Peyer's patch (tissue), 4 donors: ENCODE results near the gene GLUD1. TPM values are rescaled to one million over a fixed set of nuclear protein-coding genes. Genes with fewer than 3 reads are reported as not detected.
A peak's percentile ranks its signal among the peaks of the same experiment; 100 is the strongest.
"Not testable (repeated sequence)": the region's sequence is repeated elsewhere in the genome, so short reads cannot be mapped to it uniquely, and the experiment has no call there.

Experiments used
- DNase-seq, 3 donors: peaks; one replicate each; pipeline ENCODE4 v3.0.0-alpha.2; 2017 to 2019
- H3K27ac ChIP-seq, 4 donors: fragments of 200-600 bp; sonication (generic); one replicate each; pipeline ENCODE4 v1.5.1; 2016 to 2019
- H3K27me3 ChIP-seq, 2 donors: fragments of 200-600 bp; sonication (generic); one replicate each; pipeline ENCODE4 v1.5.1; 2019
- H3K36me3 ChIP-seq, 3 donors: fragments of 200-600 bp; sonication (generic); one replicate each; pipeline ENCODE4 v1.5.1; 2016 to 2019
- H3K4me1 ChIP-seq, 4 donors: fragments of 200-600 bp; sonication (generic); one replicate each; pipeline ENCODE4 v1.5.1; 2016 to 2019
- H3K4me3 ChIP-seq, 4 donors: fragments of 200-600 bp; sonication (generic); 1 replicate in 3 of 4; 2 replicates in 1 of 4; pipeline ENCODE4 v1.5.1; 2016 to 2019; ENCODE audit warnings: mild to moderate bottlenecking in 1 of 4
- H3K9me3 ChIP-seq, 4 donors: fragments of 200-600 bp; sonication (generic); one replicate each; pipeline ENCODE4 v1.5.1; 2016 to 2019; ENCODE audit warnings: mild to moderate bottlenecking in 1 of 4
- POLR2A ChIP-seq, 2 donors: fragments of 450-650 bp; IDR thresholded peaks; one replicate each; pipeline ENCODE4 v1.5.1; 2017; ENCODE audit warnings: antibody characterized with exemption in 2 of 2, mild to moderate bottlenecking in 2 of 2, moderate library complexity in 2 of 2
- total RNA-seq, 4 donors: library from RNA; depleted of rRNA; stranded (reverse); fragments of >200 nt; gene quantifications; one replicate each; pipeline ENCODE4 v1.1.0, GENCODE V29; 2016
- TF ChIP-seq, protein P1 (sequence below), 6 experiments: fragments of 450-650 bp in 4 of 6; fragments of 200-600 bp in 2 of 6; sonication (generic) in 1 of 6; IDR thresholded peaks; one replicate each; pipeline ENCODE4 v1.5.1; 2017 to 2019; ENCODE audit warnings: antibody characterized with exemption in 6 of 6, mild to moderate bottlenecking in 3 of 6, moderate library complexity in 1 of 6

Gene GLUD1
- 100 to 1,000 TPM; 116 to 308 (median 168) TPM for total RNA-seq

DNA sequence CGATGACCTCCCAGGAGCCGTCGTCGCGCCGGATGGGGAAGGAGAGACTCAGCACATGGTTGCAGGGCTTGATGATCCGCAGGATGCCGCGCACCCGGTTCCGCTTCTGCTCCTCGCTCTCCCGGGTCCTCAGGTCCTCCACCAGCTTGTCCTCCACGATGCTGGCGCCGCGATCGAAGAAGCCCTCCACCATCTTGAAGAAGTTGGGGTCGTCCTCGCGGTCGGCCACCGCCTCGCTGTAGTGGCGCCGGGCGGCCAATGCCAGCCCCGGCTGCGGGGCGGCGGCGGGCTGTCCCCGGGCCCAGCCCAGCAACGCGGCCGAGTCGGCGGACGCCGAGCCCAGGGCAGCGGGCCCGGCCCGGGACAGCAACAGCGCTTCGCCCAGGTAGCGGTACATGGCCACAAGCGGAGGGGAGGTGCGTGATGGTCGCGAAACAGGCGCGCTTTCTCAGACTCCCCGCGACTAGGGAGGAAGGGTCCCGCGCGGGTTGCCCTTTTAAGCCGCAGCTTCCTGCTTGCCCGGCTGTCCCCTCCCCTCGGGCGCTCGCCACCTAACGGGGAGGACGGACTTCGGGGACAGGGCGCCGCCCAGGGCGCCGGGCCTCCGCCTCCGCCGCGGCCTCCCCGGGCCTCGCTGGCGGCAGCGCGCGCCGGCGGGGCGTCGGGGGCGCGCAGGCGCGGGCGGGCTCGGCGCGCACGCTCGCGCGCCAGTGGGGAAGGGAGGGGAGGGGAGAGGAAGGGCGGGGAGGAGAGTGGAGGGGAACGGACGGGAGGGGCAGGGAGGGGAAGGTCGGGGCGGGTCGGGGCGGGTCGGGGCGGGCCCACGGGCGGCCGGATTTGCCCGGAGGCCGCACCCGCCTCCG is at the start of gene GLUD1, which contains the start of gene SHLD2:
TSS of gene GLUD1 (minus strand) at position 471 of the 863 bp plus-strand sequence. CDS start at position 397, 74 bp downstream.
TSS of gene SHLD2 (plus strand) at position 834 of the 863 bp plus-strand sequence. CDS start 56,149 bp downstream, outside the sequence.
- Histone ChIP-seq H3K27ac (peak within 1 kb of the TSS; percentile 97 to 99 (median 98)), H3K4me3 (peak within 1 kb of the TSS; percentile 72 to 93 (median 82)), H3K4me1 (peaks cover 0 to 41% (median 0%) of the 10 kb centered on the region in 4 donors), H3K27me3 (no peaks in the 10 kb centered on the region), H3K36me3 (peaks cover 0 to 7% (median 0%) of the 10 kb centered on the region in 3 donors), H3K9me3 (no peaks in the 10 kb centered on the region)
- peak; percentile 90 to 97 (median 95) for DNase-seq
- TF ChIP-seq, protein P1, sequence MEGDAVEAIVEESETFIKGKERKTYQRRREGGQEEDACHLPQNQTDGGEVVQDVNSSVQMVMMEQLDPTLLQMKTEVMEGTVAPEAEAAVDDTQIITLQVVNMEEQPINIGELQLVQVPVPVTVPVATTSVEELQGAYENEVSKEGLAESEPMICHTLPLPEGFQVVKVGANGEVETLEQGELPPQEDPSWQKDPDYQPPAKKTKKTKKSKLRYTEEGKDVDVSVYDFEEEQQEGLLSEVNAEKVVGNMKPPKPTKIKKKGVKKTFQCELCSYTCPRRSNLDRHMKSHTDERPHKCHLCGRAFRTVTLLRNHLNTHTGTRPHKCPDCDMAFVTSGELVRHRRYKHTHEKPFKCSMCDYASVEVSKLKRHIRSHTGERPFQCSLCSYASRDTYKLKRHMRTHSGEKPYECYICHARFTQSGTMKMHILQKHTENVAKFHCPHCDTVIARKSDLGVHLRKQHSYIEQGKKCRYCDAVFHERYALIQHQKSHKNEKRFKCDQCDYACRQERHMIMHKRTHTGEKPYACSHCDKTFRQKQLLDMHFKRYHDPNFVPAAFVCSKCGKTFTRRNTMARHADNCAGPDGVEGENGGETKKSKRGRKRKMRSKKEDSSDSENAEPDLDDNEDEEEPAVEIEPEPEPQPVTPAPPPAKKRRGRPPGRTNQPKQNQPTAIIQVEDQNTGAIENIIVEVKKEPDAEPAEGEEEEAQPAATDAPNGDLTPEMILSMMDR (IDR thresholded peaks at IDR 0.05): peak in 2 of 6 experiments; percentile 3 to 22
- TF ChIP-seq POLR2A (IDR thresholded peaks at IDR 0.05): peak; percentile 87

DNA sequence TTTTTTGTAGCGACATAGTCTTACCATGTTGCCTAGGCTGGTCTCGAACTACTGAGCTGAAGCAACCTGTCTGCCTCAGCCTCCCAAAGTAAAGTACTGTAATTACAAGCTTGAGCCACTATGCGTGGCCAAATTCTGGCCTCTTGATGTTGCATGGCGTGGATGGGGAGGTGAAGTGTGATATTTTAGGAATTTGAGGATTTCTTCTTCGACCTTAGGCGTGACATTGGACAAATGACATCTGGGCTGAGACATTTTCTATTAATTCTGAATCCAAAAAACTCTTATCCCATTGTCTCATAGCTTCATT is 48.4 kb upstream of the GLUD1 start:
- DNase-seq, H3K27me3 ChIP-seq, H3K27ac ChIP-seq, H3K9me3 ChIP-seq, H3K4me1 ChIP-seq, H3K4me3 ChIP-seq, H3K36me3 ChIP-seq: not testable (repeated sequence)

DNA sequence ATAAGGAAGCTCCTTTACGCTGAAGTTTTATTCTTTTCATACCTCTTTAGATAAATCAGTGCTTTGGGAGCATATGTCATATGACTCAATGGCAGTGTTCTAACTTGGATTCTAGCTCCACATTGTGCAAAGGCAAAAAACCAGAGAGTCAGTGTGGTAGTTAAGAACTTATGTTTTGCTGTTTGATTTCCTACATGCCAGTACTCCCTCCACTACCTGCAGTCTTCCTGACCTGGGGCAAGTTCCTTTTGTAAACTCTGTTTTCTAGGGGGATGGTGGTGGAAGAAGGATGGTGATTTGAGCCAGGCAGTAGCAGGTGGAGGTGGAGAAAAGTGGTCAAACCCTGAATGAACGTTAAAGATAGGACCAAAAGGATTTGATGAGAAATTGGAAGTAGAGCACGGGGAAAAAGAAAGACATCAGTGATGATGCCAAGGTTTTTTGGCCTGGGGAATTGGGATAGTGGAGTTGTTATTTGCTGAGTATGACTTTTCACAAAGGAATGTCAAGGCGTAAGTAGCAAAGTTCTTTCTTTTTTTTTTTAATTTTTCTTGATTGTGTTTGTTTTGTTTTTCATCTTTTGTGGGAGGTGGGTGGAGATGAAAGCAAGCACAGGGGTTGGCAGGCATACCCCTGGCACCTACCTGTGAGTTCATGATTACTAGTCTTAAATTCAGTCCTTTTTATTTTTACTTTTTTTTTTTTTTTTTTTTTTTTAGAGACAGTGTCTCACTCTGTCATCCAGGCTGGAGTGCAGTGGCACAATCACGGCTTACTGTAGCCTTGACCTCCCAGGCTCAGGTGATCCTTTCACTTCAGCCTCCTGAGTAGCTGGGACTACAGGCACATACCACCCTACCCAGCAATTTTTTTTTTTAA is 47.8 kb upstream of the GLUD1 start:
- not testable (repeated sequence) for H3K9me3 ChIP-seq, H3K27me3 ChIP-seq, DNase-seq, H3K27ac ChIP-seq, H3K4me3 ChIP-seq, H3K36me3 ChIP-seq, H3K4me1 ChIP-seq

DNA sequence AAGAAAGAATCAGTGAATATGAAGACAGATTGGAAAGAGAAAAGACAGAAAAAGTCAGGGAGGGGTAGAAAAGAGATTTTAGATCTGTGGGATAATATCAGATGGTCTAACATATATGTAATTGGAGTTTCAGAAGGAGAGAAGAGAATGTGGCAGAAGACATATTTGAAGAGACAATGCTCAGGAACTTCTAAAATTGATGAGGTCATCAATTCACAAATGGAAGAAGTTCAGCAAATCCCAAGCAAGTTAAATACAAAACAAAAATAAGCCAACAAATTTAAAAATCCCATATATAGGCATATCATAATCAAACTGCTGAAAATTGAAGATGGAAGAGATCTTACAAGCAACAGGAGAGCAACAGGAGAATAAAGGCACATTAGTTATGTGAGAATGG is 42.8 kb upstream of the GLUD1 start:
- H3K4me1 ChIP-seq, H3K36me3 ChIP-seq, DNase-seq, H3K27ac ChIP-seq, H3K9me3 ChIP-seq, H3K4me3 ChIP-seq, H3K27me3 ChIP-seq: not testable (repeated sequence)

DNA sequence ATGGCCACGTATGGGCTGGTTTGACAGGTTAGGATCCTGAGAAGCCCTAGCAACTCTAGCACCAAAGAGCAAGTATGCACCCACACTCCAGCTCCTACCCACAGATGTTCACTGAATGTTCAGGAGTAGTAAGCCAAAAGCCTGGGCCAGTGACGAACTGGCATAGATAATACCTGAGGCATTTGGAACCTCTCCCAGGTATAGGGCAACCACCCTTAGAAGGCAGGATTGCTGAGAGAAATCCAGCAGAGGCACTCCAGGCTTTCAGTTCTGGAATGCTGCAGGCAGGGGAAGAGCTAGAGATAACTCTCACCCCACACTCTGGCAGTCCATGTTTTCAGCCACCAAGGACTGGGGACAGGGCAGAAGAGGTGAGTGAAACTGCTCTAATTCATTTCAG is 39.8 kb upstream of the GLUD1 start:
- H3K4me1 ChIP-seq, H3K4me3 ChIP-seq, H3K36me3 ChIP-seq, H3K27me3 ChIP-seq, H3K27ac ChIP-seq, H3K9me3 ChIP-seq, DNase-seq: not testable (repeated sequence)

DNA sequence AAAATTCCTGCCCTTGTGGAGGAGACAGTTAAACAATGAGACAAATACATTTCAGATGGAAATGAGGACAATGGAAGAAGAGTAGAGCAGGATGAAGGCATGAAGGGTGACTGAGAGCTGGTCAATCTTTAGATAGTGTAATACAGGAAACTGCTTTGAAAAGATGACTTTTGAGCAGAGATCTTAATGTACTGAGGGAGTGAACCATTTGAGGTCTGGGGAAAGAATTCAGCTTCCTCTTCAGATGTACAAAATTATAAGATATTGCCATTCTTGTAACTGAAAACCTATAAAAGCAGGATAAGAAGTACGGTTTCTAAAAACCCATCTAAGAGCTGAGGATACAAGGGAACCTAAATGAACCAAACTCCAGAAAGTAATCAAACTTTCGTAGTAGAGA is 39.3 kb upstream of the GLUD1 start:
- not testable (repeated sequence) for H3K4me3 ChIP-seq, H3K9me3 ChIP-seq, H3K36me3 ChIP-seq, DNase-seq, H3K27ac ChIP-seq, H3K27me3 ChIP-seq, H3K4me1 ChIP-seq

DNA sequence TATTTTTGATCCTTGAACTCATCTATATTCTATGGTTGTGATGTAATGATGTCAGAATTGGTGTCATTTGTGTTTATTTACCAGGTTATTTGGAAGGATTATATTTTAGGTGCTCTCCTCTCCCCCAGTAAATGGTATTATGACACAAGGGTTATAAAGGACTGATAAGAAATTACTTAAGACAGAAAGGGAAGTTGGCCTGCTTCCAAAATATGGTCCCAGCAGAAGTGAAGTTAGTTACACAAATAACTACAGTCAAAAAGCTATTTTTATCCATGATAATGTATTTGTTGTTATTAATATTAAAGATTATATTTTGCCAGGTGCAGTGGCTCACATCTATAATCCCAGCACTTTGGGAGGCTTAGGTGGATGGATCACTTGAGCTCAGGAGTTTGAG is 37.5 kb upstream of the GLUD1 start:
- not testable (repeated sequence) for H3K4me1 ChIP-seq, H3K27ac ChIP-seq, H3K9me3 ChIP-seq, DNase-seq, H3K27me3 ChIP-seq, H3K4me3 ChIP-seq, H3K36me3 ChIP-seq

DNA sequence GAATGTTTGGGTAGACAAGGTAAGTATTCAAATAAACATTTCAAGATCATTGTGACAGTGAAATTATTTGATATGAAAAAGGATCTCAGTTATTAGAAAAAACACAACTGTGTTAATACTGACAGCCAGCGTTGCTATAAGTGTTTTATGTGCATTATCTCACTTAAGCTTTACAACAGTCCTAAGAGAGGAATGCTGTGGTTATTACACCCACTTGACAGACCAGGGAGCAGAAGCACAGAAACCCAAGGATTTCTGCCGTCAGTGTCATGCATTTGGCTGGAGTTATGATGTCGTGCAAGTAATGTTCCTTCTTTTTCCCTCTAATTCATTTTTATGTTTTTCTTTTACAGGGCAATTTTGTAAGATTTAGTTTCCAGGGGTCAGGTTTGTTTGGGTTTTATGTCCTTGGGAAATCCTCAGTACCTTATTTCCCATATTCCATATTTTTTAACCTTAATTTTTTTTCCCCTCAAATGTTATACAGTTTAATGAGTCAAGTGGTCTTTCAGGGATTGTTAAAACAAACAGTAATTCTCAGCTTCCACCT is 33.0 kb upstream of the GLUD1 start:
- not testable (repeated sequence) for H3K27ac ChIP-seq, H3K4me1 ChIP-seq

DNA sequence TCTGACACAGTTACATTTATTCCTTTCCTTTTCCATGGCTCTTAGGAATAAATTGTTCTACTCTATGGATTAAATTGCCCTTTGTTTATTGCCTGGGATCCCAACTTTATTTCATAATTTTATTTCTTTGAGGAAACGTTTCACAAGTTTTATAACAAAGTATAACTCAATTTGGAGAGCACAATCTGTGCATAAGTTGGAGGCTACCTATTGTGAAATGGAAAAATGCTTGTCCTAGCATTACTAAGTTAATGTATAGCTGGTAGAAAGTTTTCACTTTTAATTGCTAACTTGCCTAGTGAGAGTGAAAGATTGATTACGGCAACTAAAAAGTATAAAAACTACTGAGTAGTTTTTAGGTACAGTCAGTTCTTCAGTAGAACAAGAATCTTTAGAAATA is 32.4 kb upstream of the GLUD1 start:
- not testable (repeated sequence) for DNase-seq, H3K9me3 ChIP-seq, H3K27ac ChIP-seq, H3K27me3 ChIP-seq, H3K4me3 ChIP-seq, H3K36me3 ChIP-seq, H3K4me1 ChIP-seq

More for the DNA sequence above, 33.0 kb upstream of the GLUD1 start:
- DNase-seq, H3K4me3 ChIP-seq, H3K27me3 ChIP-seq, H3K36me3 ChIP-seq, H3K9me3 ChIP-seq: not testable (repeated sequence)

DNA sequence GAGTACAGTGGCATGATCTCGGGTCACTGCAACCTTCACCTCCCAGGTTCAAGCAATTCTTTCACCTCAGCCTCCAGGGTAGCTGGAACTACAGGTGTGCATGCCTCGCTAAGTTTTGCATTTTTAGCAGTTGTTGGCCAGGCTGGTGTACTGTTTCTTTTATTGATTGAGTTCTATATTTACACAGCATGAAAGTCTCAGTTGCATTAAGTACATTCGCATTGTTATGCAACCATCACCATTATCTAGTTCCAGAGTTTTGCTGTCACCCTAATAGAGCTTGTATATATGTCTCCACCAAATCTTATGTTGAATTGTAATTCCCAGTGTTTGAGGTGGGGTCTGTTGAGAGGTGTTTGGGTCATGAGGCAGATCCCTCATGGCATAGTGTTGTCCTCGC is 28.7 kb upstream of the GLUD1 start:
- DNase-seq, H3K9me3 ChIP-seq, H3K27ac ChIP-seq, H3K36me3 ChIP-seq, H3K4me3 ChIP-seq, H3K4me1 ChIP-seq, H3K27me3 ChIP-seq: not testable (repeated sequence)

DNA sequence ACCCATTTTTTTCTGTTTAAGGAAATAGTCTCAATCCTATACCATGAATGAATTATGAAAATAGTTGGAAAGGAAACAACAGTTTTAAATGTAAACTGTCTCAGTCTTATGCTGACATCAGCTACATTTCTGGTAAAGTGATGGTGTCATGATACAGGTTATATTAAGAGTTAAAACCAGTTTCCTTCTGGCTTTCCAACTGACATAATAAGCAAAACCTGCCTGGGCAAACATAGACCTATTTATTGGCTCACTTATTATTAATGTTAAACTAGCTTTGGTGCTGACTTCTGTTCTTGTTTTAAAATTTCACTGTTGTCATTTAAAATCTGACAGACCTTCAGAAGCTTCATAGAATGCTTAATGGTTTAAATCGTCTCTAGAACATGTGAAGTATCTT is 24.4 kb upstream of the GLUD1 start:
- H3K9me3 ChIP-seq, H3K4me1 ChIP-seq, H3K27ac ChIP-seq, H3K27me3 ChIP-seq, H3K36me3 ChIP-seq, H3K4me3 ChIP-seq, DNase-seq: not testable (repeated sequence)

DNA sequence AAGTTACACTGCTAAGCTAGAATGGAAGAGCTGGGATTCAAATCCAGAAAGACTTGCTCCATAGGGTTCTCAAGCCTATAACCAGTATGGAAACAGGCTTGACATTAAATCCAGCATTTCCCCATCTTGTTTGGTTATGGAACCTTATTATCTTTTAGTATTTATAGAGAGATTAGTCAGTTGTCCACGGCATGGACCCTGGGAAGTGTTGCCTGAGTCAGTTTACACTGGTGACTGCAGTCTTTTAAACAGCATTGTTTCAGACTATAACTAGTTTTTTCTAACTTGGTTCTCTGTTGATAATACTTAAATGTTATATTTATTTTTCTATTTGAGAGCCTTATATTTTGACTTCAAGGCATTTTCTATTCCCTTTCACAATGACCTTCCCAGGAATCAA is 23.5 kb upstream of the GLUD1 start:
- not testable (repeated sequence) for H3K27me3 ChIP-seq, H3K9me3 ChIP-seq, H3K4me1 ChIP-seq, H3K27ac ChIP-seq, H3K4me3 ChIP-seq, DNase-seq, H3K36me3 ChIP-seq
